ENCODE measurements around the gene RIOK1. TPM values are rescaled to one million over a fixed set of nuclear protein-coding genes. Genes with fewer than 3 reads are reported as not detected.
A peak's percentile ranks its signal among the peaks of the same experiment; 100 is the strongest.

Gene RIOK1
- total RNA-seq, 1 donor = 16.8 TPM

DNA sequence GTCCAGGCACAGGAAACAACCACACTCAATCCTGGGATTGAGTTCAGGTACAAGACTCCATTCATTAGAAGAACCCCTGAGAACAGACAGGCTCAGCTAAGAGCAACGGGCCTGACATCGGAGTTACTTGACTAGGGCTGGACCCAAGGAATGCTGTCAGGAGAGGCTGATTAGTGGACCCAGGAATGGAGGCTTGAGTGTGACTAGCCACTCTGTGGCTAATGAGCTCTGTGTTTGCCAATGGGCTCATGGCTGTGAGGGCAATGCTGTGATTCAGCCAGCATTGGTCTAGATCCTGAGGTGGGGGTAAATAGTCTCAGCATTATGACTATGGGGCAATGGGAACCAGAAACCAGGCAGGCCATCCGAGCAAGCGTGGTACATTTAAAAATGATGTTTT, 71.8 kb downstream of the RIOK1 start:
- no peak for DNase-seq (ENCODE audit: low read depth)
- TF ChIP-seq, protein P1, sequence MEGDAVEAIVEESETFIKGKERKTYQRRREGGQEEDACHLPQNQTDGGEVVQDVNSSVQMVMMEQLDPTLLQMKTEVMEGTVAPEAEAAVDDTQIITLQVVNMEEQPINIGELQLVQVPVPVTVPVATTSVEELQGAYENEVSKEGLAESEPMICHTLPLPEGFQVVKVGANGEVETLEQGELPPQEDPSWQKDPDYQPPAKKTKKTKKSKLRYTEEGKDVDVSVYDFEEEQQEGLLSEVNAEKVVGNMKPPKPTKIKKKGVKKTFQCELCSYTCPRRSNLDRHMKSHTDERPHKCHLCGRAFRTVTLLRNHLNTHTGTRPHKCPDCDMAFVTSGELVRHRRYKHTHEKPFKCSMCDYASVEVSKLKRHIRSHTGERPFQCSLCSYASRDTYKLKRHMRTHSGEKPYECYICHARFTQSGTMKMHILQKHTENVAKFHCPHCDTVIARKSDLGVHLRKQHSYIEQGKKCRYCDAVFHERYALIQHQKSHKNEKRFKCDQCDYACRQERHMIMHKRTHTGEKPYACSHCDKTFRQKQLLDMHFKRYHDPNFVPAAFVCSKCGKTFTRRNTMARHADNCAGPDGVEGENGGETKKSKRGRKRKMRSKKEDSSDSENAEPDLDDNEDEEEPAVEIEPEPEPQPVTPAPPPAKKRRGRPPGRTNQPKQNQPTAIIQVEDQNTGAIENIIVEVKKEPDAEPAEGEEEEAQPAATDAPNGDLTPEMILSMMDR (IDR thresholded peaks at IDR 0.05; ENCODE audit: insufficient read depth, low read length) = no peak
- H3K4me3 ChIP-seq (ENCODE audit: low read depth, low read length) = no peak overlapping the region

DNA sequence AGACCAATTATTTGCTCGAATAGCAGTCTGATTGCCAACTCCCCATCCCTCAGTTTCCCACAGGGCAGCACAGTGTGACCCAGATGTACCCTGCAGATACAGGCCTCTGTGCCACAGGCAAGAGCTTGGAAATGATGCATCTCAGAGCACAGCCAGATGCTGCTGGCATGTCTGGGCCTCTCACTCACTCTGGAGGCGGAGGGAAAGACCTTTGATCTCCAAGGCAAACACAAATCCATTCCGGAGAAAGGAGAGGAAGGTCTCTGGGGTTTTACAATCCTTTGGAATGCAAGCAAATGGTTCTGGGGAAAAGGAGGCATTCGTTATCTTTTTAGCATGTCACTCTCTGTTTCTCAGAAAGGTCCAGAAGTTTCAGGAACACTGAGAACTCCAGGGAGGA, 74.2 kb downstream of the RIOK1 start:
- peak; percentile 47 for DNase-seq (ENCODE audit: low read depth)
- no peak overlapping the region for H3K4me3 ChIP-seq (ENCODE audit: low read depth, low read length)
- TF ChIP-seq, protein P1 (IDR thresholded peaks at IDR 0.05; ENCODE audit: insufficient read depth, low read length) = no peak

DNA sequence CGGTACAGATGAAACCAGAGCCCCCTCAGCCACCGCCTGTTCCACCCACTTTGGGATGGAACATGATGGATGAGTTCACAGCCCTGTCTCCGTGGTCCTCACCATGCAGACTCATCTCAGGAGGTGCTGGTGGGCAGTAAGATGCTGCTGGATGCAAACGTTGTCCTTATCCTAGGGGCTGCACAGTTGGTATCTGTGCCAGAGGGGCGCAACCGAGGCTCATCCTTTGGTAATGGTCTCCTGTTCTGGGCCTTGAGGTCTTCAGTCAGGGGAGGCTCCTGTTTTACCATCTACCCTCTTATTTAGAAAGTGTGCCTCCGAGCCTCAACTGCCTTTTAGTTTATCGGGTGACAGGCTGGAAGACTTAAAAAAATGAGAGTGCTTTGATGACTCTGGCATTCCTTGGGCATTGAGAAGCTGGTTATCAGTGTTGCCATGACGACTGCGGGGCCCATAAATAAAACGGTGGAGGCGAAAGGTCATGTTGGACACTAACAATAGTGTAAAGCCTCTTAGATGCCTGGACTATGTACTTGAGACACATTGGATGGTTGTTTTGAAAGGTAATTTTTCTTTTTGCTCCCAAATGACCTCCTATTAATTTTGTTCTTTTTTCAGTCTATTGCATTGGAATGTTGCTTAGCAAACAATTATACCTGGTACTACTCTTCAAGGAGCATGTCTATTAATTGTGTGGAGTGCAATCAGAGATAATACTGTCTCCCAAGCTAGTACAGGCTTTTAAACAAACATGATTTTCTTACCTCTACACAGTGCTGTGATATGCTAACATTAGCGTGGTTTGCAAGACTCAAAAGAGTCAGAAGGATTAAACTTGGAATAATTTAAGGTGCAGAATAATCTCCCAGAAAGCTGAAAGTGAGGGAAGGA, 77.6 kb downstream of the RIOK1 start:
- TF ChIP-seq, protein P1 (IDR thresholded peaks at IDR 0.05; ENCODE audit: insufficient read depth, low read length) = no peak
- DNase-seq (ENCODE audit: low read depth) = peak; percentile 44

More for the DNA sequence above, 77.6 kb downstream of the RIOK1 start:
- H3K4me3 ChIP-seq (ENCODE audit: low read depth, low read length) = no peak overlapping the region

Other genes with a start within 250 kb of the RIOK1 start
- gene SSR1, start 76.6 kb upstream of the RIOK1 start, total RNA-seq (ENCODE audit: low replicate concordance) = 94.4 and 205 TPM in 2 replicates
- 0.33 and 0.36 TPM in 2 replicates for gene CAGE1, start 66 bp upstream of the RIOK1 start, total RNA-seq (ENCODE audit: low replicate concordance)
- gene DSP, start 151.9 kb downstream of the RIOK1 start, total RNA-seq (ENCODE audit: low replicate concordance) = 4.2 and 4.3 TPM in 2 replicates
- 15.3 and 15.6 TPM in 2 replicates for gene SNRNP48, start 200.4 kb downstream of the RIOK1 start, total RNA-seq (ENCODE audit: low replicate concordance)